ENCODE data around the gene TFF3.

The TFF3 gene

DNA sequence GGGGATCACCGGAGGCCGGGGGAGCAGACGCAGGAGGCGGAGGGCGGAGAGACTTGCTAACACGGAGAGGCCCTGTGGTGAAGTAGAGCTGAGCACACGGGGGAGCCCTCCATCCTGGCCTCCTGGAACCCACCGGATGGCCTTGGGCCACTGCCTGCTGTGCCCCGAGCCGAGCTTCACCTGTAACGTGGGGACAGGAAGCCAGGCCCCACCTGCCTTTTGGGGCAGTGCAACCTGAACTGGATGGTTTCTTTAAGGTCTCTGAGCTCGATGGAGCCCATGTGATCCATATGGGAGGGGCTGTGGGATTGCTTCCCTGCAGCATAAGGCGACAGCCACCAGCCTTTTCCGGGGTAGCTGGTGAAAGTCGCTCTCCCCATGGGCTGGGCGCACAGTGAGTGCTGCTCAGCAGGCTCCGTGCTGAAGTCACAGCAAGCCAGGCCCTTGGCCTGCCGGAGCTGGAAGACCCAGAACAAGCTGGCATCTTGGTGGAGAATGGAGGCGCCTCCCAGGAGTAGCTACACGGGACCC, 35.8 kb downstream of the TFF3 start:
- Histone ChIP-seq H3K4me3 (ENCODE audit: low read depth, low read length) (no peak overlapping the region), H3K9me3 (ENCODE audit: control insufficient read depth, insufficient read depth, low read depth, low read length) (no peaks in the 10 kb centered on the region), H3K4me1 (ENCODE audit: control insufficient read depth, insufficient read depth, low read length) (no peaks in the 10 kb centered on the region), H3K36me3 (ENCODE audit: control insufficient read depth in 2 of 2, insufficient read depth in 1 of 2, low read length in 2 of 2) (no peaks in the 10 kb centered on the region), H3K27ac (ENCODE audit: extremely low read depth, low read depth, low read length) (no peak overlapping the region)
- ChIA-PET POLR2A (no interaction called here), CTCF (interaction anchor here (0.6 to 2.2 kb wide), 6 partner anchors 10 to 69 kb away, joined by 3 to 7 read pairs (median 6); no protein-coding TSS in a partner anchor)
- TF ChIP-seq, protein P1, sequence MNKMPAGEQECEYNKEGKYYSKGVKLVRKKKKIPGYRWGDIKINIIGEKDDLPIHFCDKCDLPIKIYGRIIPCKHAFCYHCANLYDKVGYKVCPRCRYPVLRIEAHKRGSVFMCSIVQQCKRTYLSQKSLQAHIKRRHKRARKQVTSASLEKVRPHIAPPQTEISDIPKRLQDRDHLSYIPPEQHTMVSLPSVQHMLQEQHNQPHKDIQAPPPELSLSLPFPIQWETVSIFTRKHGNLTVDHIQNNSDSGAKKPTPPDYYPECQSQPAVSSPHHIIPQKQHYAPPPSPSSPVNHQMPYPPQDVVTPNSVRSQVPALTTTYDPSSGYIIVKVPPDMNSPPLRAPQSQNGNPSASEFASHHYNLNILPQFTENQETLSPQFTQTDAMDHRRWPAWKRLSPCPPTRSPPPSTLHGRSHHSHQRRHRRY (tag by site-specific recombination; IDR thresholded peaks at IDR 0.05), result no peak
- TF ChIP-seq, protein P2, sequence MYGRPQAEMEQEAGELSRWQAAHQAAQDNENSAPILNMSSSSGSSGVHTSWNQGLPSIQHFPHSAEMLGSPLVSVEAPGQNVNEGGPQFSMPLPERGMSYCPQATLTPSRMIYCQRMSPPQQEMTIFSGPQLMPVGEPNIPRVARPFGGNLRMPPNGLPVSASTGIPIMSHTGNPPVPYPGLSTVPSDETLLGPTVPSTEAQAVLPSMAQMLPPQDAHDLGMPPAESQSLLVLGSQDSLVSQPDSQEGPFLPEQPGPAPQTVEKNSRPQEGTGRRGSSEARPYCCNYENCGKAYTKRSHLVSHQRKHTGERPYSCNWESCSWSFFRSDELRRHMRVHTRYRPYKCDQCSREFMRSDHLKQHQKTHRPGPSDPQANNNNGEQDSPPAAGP (tag by site-specific recombination; IDR thresholded peaks at IDR 0.05), result no peak

DNA sequence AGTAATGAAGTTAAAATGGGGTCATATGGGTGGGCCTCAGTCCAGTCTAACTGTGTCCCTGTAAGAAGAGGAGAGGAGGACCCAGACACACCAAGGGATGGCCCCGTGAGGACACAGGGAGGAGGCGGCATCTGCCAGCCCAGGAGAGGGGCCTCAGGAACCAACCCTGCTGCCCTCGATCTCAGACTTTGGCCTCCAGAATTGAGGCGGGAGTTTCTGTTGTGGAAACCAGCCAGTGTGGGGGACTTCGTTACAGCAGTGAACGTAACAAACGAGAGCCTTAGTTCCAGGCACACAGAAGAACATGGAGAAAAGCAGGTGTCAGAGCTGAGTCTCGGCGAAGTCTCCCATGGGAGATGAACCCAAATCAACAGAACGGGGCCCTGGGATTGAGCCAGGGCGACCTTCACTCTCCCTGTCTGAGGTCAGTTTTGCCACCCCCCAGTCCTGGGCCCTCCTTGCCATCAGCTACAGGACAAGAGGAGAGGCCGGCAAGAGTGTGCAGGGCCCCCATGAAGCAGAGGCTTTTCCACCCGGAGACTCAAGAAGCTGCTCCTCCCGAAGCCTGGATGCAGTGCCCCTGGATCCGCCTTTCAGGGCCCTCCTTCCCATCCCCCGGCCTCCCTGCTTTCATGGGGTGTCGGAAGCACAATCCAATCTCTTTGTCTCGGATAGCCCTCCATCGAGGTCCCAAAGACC, 36.6 kb downstream of the TFF3 start:
- Histone ChIP-seq H3K4me1 (ENCODE audit: control insufficient read depth, insufficient read depth, low read length) (no peaks in the 10 kb centered on the region), H3K9me3 (ENCODE audit: control insufficient read depth, insufficient read depth, low read depth, low read length) (no peaks in the 10 kb centered on the region), H3K27ac (ENCODE audit: extremely low read depth, low read depth, low read length) (no peak overlapping the region), H3K4me3 (ENCODE audit: low read depth, low read length) (no peak overlapping the region), H3K36me3 (ENCODE audit: control insufficient read depth in 2 of 2, insufficient read depth in 1 of 2, low read length in 2 of 2) (no peaks in the 10 kb centered on the region)
- POLR2A ChIA-PET, result no interaction called here
- TF ChIP-seq, protein P3, sequence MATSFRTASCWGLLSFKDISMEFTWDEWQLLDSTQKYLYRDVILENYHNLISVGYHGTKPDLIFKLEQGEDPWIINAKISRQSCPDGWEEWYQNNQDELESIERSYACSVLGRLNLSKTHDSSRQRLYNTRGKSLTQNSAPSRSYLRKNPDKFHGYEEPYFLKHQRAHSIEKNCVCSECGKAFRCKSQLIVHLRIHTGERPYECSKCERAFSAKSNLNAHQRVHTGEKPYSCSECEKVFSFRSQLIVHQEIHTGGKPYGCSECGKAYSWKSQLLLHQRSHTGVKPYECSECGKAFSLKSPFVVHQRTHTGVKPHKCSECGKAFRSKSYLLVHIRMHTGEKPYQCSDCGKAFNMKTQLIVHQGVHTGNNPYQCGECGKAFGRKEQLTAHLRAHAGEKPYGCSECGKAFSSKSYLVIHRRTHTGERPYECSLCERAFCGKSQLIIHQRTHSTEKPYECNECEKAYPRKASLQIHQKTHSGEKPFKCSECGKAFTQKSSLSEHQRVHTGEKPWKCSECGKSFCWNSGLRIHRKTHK (tag by site-specific recombination; IDR thresholded peaks at IDR 0.05), result no peak
- CTCF ChIA-PET, result interaction anchor here (0.6 to 2.2 kb wide), 6 partner anchors 9 to 70 kb away, joined by 3 to 7 read pairs (median 6); no protein-coding TSS in a partner anchor

DNA sequence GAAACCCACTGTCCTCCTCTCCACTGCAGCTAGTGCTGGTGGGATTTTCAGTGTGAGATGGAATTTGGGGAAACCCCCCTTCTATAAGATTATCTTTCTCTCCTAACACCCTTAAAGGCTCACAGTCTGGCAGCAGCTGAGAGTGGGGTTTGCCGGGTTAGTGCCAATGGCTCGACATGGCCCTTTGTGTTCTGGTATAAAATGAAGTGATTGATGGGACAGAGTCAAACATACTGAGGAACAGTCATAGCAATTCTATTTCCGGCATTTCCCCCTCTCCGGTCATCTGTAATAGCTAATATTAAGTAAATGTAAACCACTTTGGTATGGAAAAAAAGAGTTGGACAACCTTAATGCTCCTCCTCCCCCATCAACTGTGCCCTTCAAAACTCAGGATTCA, 37.6 kb downstream of the TFF3 start:
- POLR2A ChIA-PET, result no interaction called here
- H3K4me3 ChIP-seq (ENCODE audit: low read depth, low read length), result no peak overlapping the region
- CTCF ChIA-PET, result interaction anchor here (1.4 to 2.0 kb wide), 3 partner anchors 18 to 127 kb away, joined by 3 to 9 read pairs (median 5); no protein-coding TSS in a partner anchor
- H3K9me3 ChIP-seq (ENCODE audit: control insufficient read depth, insufficient read depth, low read depth, low read length), result no peaks in the 10 kb centered on the region
- no peak overlapping the region for H3K27ac ChIP-seq (ENCODE audit: extremely low read depth, low read depth, low read length)
- H3K4me1 ChIP-seq (ENCODE audit: control insufficient read depth, insufficient read depth, low read length), result no peaks in the 10 kb centered on the region
- H3K36me3 ChIP-seq (ENCODE audit: control insufficient read depth in 2 of 2, insufficient read depth in 1 of 2, low read length in 2 of 2), result no peaks in the 10 kb centered on the region
- TF ChIP-seq GLI2 (tag by site-specific recombination; IDR thresholded peaks at IDR 0.05; ENCODE audit: borderline replicate concordance, low read depth) (no peak), ZNF626 (tag by site-specific recombination; IDR thresholded peaks at IDR 0.05) (no peak), ZNF146 (tag by site-specific recombination; IDR thresholded peaks at IDR 0.05) (no peak), ZNF416 (tag by site-specific recombination; IDR thresholded peaks at IDR 0.05) (no peak), ZNF221 (tag by site-specific recombination; IDR thresholded peaks at IDR 0.05; ENCODE audit: borderline replicate concordance) (no peak), ZNF311 (tag by site-specific recombination; IDR thresholded peaks at IDR 0.05; ENCODE audit: borderline replicate concordance) (no peak), ZNF302 (tag by site-specific recombination; IDR thresholded peaks at IDR 0.05; ENCODE audit: low read depth) (no peak)
- TF ChIP-seq, protein P4, sequence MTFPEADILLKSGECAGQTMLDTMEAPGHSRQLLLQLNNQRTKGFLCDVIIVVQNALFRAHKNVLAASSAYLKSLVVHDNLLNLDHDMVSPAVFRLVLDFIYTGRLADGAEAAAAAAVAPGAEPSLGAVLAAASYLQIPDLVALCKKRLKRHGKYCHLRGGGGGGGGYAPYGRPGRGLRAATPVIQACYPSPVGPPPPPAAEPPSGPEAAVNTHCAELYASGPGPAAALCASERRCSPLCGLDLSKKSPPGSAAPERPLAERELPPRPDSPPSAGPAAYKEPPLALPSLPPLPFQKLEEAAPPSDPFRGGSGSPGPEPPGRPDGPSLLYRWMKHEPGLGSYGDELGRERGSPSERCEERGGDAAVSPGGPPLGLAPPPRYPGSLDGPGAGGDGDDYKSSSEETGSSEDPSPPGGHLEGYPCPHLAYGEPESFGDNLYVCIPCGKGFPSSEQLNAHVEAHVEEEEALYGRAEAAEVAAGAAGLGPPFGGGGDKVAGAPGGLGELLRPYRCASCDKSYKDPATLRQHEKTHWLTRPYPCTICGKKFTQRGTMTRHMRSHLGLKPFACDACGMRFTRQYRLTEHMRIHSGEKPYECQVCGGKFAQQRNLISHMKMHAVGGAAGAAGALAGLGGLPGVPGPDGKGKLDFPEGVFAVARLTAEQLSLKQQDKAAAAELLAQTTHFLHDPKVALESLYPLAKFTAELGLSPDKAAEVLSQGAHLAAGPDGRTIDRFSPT (tag by site-specific recombination; IDR thresholded peaks at IDR 0.05), result no peak
- TF ChIP-seq, protein P5, sequence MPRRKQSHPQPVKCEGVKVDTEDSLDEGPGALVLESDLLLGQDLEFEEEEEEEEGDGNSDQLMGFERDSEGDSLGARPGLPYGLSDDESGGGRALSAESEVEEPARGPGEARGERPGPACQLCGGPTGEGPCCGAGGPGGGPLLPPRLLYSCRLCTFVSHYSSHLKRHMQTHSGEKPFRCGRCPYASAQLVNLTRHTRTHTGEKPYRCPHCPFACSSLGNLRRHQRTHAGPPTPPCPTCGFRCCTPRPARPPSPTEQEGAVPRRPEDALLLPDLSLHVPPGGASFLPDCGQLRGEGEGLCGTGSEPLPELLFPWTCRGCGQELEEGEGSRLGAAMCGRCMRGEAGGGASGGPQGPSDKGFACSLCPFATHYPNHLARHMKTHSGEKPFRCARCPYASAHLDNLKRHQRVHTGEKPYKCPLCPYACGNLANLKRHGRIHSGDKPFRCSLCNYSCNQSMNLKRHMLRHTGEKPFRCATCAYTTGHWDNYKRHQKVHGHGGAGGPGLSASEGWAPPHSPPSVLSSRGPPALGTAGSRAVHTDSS (tag by site-specific recombination; IDR thresholded peaks at IDR 0.05), result no peak
- TF ChIP-seq, protein P6, sequence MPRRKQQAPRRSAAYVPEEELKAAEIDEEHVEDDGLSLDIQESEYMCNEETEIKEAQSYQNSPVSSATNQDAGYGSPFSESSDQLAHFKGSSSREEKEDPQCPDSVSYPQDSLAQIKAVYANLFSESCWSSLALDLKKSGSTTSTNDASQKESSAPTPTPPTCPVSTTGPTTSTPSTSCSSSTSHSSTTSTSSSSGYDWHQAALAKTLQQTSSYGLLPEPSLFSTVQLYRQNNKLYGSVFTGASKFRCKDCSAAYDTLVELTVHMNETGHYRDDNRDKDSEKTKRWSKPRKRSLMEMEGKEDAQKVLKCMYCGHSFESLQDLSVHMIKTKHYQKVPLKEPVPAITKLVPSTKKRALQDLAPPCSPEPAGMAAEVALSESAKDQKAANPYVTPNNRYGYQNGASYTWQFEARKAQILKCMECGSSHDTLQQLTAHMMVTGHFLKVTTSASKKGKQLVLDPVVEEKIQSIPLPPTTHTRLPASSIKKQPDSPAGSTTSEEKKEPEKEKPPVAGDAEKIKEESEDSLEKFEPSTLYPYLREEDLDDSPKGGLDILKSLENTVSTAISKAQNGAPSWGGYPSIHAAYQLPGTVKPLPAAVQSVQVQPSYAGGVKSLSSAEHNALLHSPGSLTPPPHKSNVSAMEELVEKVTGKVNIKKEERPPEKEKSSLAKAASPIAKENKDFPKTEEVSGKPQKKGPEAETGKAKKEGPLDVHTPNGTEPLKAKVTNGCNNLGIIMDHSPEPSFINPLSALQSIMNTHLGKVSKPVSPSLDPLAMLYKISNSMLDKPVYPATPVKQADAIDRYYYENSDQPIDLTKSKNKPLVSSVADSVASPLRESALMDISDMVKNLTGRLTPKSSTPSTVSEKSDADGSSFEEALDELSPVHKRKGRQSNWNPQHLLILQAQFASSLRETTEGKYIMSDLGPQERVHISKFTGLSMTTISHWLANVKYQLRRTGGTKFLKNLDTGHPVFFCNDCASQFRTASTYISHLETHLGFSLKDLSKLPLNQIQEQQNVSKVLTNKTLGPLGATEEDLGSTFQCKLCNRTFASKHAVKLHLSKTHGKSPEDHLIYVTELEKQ (tag by site-specific recombination; IDR thresholded peaks at IDR 0.05; ENCODE audit: borderline replicate concordance), result no peak
- TF ChIP-seq, protein P7, sequence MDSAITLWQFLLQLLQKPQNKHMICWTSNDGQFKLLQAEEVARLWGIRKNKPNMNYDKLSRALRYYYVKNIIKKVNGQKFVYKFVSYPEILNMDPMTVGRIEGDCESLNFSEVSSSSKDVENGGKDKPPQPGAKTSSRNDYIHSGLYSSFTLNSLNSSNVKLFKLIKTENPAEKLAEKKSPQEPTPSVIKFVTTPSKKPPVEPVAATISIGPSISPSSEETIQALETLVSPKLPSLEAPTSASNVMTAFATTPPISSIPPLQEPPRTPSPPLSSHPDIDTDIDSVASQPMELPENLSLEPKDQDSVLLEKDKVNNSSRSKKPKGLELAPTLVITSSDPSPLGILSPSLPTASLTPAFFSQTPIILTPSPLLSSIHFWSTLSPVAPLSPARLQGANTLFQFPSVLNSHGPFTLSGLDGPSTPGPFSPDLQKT (IDR thresholded peaks at IDR 0.05; ENCODE audit: borderline replicate concordance, low read depth, low read length), result no peak
